GM12878 (cell line): ENCODE data around the gene ATP6V0E1. TPM values are rescaled to one million over a fixed set of nuclear protein-coding genes. Genes with fewer than 3 reads are reported as not detected.
A peak's percentile ranks its signal among the peaks of the same experiment; 100 is the strongest.

Source experiments
- BCL11A ChIP-seq: IDR thresholded peaks from 2 replicates; pipeline ENCODE4 v1.6.1; 2011; ENCODE audit warnings: low read depth, low read length
- FOS ChIP-seq: IDR thresholded peaks from 3 replicates; pipeline ENCODE4 v1.6.1; 2011; ENCODE audit warnings: borderline replicate concordance; ENCODE audit not compliant: insufficient read length; ENCODE audit errors: extremely low read depth
- FOXM1 ChIP-seq: IDR thresholded peaks from 2 replicates; pipeline ENCODE4 v1.6.1; 2012; ENCODE audit warnings: low read depth, mild to moderate bottlenecking, inconsistent platforms, low read length, moderate library complexity
- IKZF1 ChIP-seq: fragments of 450-650 bp; conservative IDR thresholded peaks from 2 replicates; pipeline ENCODE4 v1.6.1; 2017; ENCODE audit warnings: antibody characterized with exemption, mild to moderate bottlenecking
- MYB ChIP-seq: fragments of 150-350 bp; IDR thresholded peaks from 2 replicates; pipeline ENCODE4 v1.6.1; 2014; ENCODE audit warnings: mild to moderate bottlenecking, low read depth, low read length, borderline replicate concordance
- NFIC ChIP-seq: IDR thresholded peaks from 2 replicates; pipeline ENCODE4 v1.6.1; 2012; ENCODE audit warnings: low read depth, mild to moderate bottlenecking, inconsistent platforms, low read length, moderate library complexity
- PKNOX1 ChIP-seq: fragments of 450-650 bp; IDR thresholded peaks from 2 replicates; pipeline ENCODE4 v1.6.1; 2016; ENCODE audit warnings: mild to moderate bottlenecking
- POLR2AphosphoS2 ChIP-seq: IDR thresholded peaks from 2 replicates; pipeline ENCODE4 v1.6.1; 2011; ENCODE audit warnings: low read depth, mild to moderate bottlenecking, low read length, improper control_type of control experiment, moderate library complexity
- POLR2AphosphoS5 ChIP-seq: IDR thresholded peaks from 2 replicates; pipeline ENCODE4 v1.6.1; 2011; ENCODE audit warnings: mild to moderate bottlenecking, low read length, inconsistent platforms
- YY1 ChIP-seq: IDR thresholded peaks from 2 replicates; pipeline ENCODE4 v1.6.1; 2011; ENCODE audit warnings: low read depth, mild to moderate bottlenecking, low read length
- ZNF217 ChIP-seq: fragments of 450-650 bp; IDR thresholded peaks from 2 replicates; pipeline ENCODE4 v1.6.1; 2017; ENCODE audit warnings: antibody characterized with exemption, mild to moderate bottlenecking
- ZNF687 ChIP-seq: fragments of 450-650 bp; IDR thresholded peaks from 2 replicates; pipeline ENCODE4 v1.6.1; 2017; ENCODE audit warnings: mild to moderate bottlenecking, moderate library complexity
- polyA plus RNA-seq, 11 experiments: library from polyadenylated mRNA; depleted of rRNA in 4 of 11; unstranded in 6 of 11; stranded (reverse) in 5 of 11; fragments of >200 nt; fragmentation: Nextera tagmentation in 4 of 11; fragmentation: Illumina TruSeq in 1 of 11; extraction: Ambion mirVana in 4 of 11; extraction: Trizol in 1 of 11; gene quantifications; 1 replicate in 1 of 11; 2 replicates in 10 of 11; pipeline versions ENCODE4 v1.2.1 to v1.2.3, GENCODE V29; 2011 to 2016; ENCODE audit warnings: inconsistent platforms in 2 of 11, missing spikeins in 2 of 11, low read depth in 1 of 11
- total RNA-seq, 4 experiments: library from RNA; depleted of rRNA in 3 of 4; stranded (reverse); fragments of >200 nt in 3 of 4; fragmentation: Illumina TruSeq in 1 of 4; extraction: Trizol in 1 of 4; gene quantifications; 2 replicates each; pipeline versions ENCODE4 v1.2.1 to v1.2.3, GENCODE V29; 2013 to 2021
- TF ChIP-seq, protein P1 (sequence below): IDR thresholded peaks from 2 replicates; pipeline ENCODE4 v1.6.1; 2012; ENCODE audit warnings: low read length, inconsistent platforms
- TF ChIP-seq, protein P2 (sequence below): IDR thresholded peaks from 2 replicates; pipeline ENCODE4 v1.6.1; 2012; ENCODE audit warnings: improper control_type of control experiment, low read depth, low read length; ENCODE audit not compliant: insufficient replicate concordance

Gene ATP6V0E1
- total and polyA plus RNA-seq, 10 of the 15 experiments (the other 5 are each of a cell fraction or from before 2014, with no cell fraction given): 143 to 787 (median 306) TPM

DNA sequence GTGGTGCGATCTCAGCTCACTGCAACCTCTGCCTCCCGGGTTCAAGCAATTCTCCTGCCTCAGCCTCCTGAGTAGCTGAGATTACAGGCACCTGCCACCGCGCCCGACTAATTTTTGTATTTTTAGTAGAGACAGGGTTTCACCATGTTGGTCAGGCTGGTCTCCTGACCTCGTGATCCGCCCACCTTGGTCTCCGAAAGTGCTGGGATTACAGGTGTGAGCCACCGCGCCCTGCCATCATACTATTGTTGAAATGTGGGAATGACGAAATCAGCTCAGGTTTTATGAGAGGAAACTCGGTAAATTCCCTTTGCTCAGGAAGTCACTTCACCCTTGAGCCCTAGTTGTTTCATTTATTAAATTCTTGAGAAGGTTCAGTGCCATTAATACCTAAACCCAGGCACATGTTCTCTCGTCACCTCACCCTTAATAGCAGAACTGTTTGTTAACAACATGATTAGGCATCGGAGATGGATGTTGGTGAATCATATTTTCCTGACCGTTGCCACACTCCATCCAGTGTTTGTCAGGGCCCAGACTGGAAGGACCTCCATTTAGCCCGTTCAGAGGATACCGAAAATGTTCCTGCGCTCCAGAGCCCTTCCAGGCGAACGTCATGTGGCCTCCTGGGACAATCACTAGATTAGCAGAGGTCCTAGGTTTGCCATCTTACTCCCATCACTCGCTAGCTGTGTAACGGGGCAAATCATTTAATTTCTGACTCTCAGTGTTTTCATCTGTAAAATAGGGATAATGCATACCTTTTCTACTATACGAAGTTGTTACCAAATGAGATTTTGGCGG, 52.5 kb downstream of the ATP6V0E1 start (continued):
- TF ChIP-seq FOS: no peak
- TF ChIP-seq IKZF1: peak; percentile 96
- TF ChIP-seq YY1: 0 out of 2 replicates have a peak, but pooled peaks have one; percentile 31
- TF ChIP-seq POLR2AphosphoS5: 0 out of 2 replicates have a peak, but pooled peaks have one; percentile 53
- no peak for TF ChIP-seq ZNF217
- peak; percentile 77 for TF ChIP-seq ZNF687
- TF ChIP-seq POLR2AphosphoS2: peak; percentile 44; the same call in 1 of the 2 replicates
- peak; percentile 71 for TF ChIP-seq NFIC
- TF ChIP-seq, protein P1, sequence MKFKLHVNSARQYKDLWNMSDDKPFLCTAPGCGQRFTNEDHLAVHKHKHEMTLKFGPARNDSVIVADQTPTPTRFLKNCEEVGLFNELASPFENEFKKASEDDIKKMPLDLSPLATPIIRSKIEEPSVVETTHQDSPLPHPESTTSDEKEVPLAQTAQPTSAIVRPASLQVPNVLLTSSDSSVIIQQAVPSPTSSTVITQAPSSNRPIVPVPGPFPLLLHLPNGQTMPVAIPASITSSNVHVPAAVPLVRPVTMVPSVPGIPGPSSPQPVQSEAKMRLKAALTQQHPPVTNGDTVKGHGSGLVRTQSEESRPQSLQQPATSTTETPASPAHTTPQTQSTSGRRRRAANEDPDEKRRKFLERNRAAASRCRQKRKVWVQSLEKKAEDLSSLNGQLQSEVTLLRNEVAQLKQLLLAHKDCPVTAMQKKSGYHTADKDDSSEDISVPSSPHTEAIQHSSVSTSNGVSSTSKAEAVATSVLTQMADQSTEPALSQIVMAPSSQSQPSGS: peak; percentile 45; the same call in 1 of the 2 replicates
- TF ChIP-seq MYB: 0 out of 2 replicates have a peak, but pooled peaks have one; percentile 52
- peak; percentile 29; the same call in 1 of the 2 replicates for TF ChIP-seq FOXM1
- TF ChIP-seq PKNOX1: 0 out of 2 replicates have a peak, but pooled peaks have one; percentile 20
- TF ChIP-seq, protein P2, sequence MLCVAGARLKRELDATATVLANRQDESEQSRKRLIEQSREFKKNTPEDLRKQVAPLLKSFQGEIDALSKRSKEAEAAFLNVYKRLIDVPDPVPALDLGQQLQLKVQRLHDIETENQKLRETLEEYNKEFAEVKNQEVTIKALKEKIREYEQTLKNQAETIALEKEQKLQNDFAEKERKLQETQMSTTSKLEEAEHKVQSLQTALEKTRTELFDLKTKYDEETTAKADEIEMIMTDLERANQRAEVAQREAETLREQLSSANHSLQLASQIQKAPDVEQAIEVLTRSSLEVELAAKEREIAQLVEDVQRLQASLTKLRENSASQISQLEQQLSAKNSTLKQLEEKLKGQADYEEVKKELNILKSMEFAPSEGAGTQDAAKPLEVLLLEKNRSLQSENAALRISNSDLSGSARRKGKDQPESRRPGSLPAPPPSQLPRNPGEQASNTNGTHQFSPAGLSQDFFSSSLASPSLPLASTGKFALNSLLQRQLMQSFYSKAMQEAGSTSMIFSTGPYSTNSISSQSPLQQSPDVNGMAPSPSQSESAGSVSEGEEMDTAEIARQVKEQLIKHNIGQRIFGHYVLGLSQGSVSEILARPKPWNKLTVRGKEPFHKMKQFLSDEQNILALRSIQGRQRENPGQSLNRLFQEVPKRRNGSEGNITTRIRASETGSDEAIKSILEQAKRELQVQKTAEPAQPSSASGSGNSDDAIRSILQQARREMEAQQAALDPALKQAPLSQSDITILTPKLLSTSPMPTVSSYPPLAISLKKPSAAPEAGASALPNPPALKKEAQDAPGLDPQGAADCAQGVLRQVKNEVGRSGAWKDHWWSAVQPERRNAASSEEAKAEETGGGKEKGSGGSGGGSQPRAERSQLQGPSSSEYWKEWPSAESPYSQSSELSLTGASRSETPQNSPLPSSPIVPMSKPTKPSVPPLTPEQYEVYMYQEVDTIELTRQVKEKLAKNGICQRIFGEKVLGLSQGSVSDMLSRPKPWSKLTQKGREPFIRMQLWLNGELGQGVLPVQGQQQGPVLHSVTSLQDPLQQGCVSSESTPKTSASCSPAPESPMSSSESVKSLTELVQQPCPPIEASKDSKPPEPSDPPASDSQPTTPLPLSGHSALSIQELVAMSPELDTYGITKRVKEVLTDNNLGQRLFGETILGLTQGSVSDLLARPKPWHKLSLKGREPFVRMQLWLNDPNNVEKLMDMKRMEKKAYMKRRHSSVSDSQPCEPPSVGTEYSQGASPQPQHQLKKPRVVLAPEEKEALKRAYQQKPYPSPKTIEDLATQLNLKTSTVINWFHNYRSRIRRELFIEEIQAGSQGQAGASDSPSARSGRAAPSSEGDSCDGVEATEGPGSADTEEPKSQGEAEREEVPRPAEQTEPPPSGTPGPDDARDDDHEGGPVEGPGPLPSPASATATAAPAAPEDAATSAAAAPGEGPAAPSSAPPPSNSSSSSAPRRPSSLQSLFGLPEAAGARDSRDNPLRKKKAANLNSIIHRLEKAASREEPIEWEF: no peak
- peak; percentile 12; the same call in 1 of the 2 replicates for TF ChIP-seq BCL11A
